Tibial nerve (tissue), 4 donors: ENCODE measurements around the gene DTNB. TPM values are rescaled to one million over a fixed set of nuclear protein-coding genes. Genes with fewer than 3 reads are reported as not detected.

ENCODE experiments used
- DNase-seq, 2 donors: peaks; one replicate each; pipeline ENCODE4 v3.0.0-alpha.2; 2019; ENCODE audit warnings: low spot score in 2 of 2
- H3K27ac ChIP-seq, 4 donors: fragments of 200-600 bp; sonication (generic) in 3 of 4; one replicate each; pipeline ENCODE4 v1.5.1; 2017 to 2019; ENCODE audit warnings: mild to moderate bottlenecking in 1 of 4
- H3K27me3 ChIP-seq, 2 donors: fragments of 200-600 bp; sonication (generic) in 1 of 2; one replicate each; pipeline versions ENCODE4 v1.5.1 to v1.6.0; 2017 to 2019
- H3K36me3 ChIP-seq, 3 donors: fragments of 200-600 bp; sonication (generic); one replicate each; pipeline ENCODE4 v1.5.1; 2018 to 2019
- H3K4me1 ChIP-seq, 4 donors: fragments of 200-600 bp; sonication (generic) in 3 of 4; one replicate each; pipeline ENCODE4 v1.5.1; 2017 to 2019
- H3K4me3 ChIP-seq, 4 donors: fragments of 200-600 bp; sonication (generic) in 3 of 4; one replicate each; pipeline ENCODE4 v1.5.1; 2017 to 2019; ENCODE audit warnings: mild to moderate bottlenecking in 1 of 4, moderate library complexity in 1 of 4
- H3K9me3 ChIP-seq, 4 donors: fragments of 200-600 bp; sonication (generic) in 3 of 4; one replicate each; pipeline ENCODE4 v1.5.1; 2017 to 2019
- CTCF ChIP-seq, 5 experiments: fragments of 200-600 bp in 3 of 5; fragments of 450-650 bp in 2 of 5; sonication (generic) in 3 of 5; IDR thresholded peaks; one replicate each; pipeline ENCODE4 v1.5.1; 2016 to 2019; ENCODE audit warnings: antibody characterized with exemption in 5 of 5, mild to moderate bottlenecking in 3 of 5, moderate library complexity in 2 of 5
- EP300 ChIP-seq, 2 donors: sonication (generic); formaldehyde crosslinking; IDR thresholded peaks; one replicate each; pipeline ENCODE4 v1.6.1; 2017; ENCODE audit warnings: antibody characterized with exemption in 2 of 2, mild to moderate bottlenecking in 1 of 2
- POLR2A ChIP-seq, 2 donors: fragments of 450-650 bp; IDR thresholded peaks; one replicate each; pipeline ENCODE4 v1.6.1; 2017; ENCODE audit warnings: antibody characterized with exemption in 2 of 2, mild to moderate bottlenecking in 2 of 2, moderate library complexity in 2 of 2
- WGBS, 2 donors: methylation state at CpG; one replicate each; pipeline ENCODE4 v1.1.5; 2018; 5-methylcytosine and 5-hydroxymethylcytosine counted together
- total RNA-seq, 4 donors: library from RNA; depleted of rRNA; stranded (reverse); fragments of >200 nt; gene quantifications; one replicate each; pipeline ENCODE4 v1.1.0, GENCODE V29; 2016

DTNB gene
- total RNA-seq, 4 donors from 2014 or later: 9.4 to 18.6 (median 13.1) TPM

GRCh38 chr2:25586726-25587144 is 86.6 kb downstream of the DTNB start:
- H3K4me3 ChIP-seq: no peak overlapping the region
- no peak overlapping the region for H3K27ac ChIP-seq
- peaks cover 0 to 3% (median 0%) of the 10 kb centered on the region in 4 donors for H3K4me1 ChIP-seq
- no peak for TF ChIP-seq EP300 (IDR thresholded peaks at IDR 0.05)
- TF ChIP-seq CTCF (IDR thresholded peaks at IDR 0.05): no peak
- TF ChIP-seq POLR2A (IDR thresholded peaks at IDR 0.05): no peak
- no peak for DNase-seq
- no peaks in the 10 kb centered on the region for H3K9me3 ChIP-seq
- 82 to 88% methylated on average over 4 of the region's 4 CpGs for WGBS, 2 donors
- H3K27me3 ChIP-seq: no peaks in the 10 kb centered on the region
- no peaks in the 10 kb centered on the region for H3K36me3 ChIP-seq

- Histone ChIP-seq H3K4me1 (peaks cover 0 to 3% (median 0%) of the 10 kb centered on the region in 4 donors), H3K9me3 (no peaks in the 10 kb centered on the region), H3K27ac (no peak overlapping the region), H3K36me3 (no peaks in the 10 kb centered on the region), H3K4me3 (no peak overlapping the region), H3K27me3 (no peaks in the 10 kb centered on the region)
- WGBS, 2 donors: 32 to 34% methylated on average over 3 of the region's 3 CpGs
- no peak for TF ChIP-seq POLR2A (IDR thresholded peaks at IDR 0.05)
- TF ChIP-seq EP300 (IDR thresholded peaks at IDR 0.05): no peak
- no peak for TF ChIP-seq CTCF (IDR thresholded peaks at IDR 0.05)
- DNase-seq: no peak
These were observed 88.2 kb downstream of the DTNB start for GRCh38 chr2:25585189-25585588.

GRCh38 chr2:25582077-25582830 is 91.1 kb downstream of the DTNB start:
- DNase-seq: no peak
- Histone ChIP-seq H3K27me3 (no peaks in the 10 kb centered on the region), H3K4me1 (peaks cover 0 to 3% (median 0%) of the 10 kb centered on the region in 4 donors), H3K4me3 (no peak overlapping the region), H3K9me3 (no peaks in the 10 kb centered on the region), H3K36me3 (no peaks in the 10 kb centered on the region), H3K27ac (no peak overlapping the region)
- 87% methylated on average over 10 of the region's 10 CpGs for WGBS, 2 donors
- TF ChIP-seq CTCF (IDR thresholded peaks at IDR 0.05) (no peak), POLR2A (IDR thresholded peaks at IDR 0.05) (no peak), EP300 (IDR thresholded peaks at IDR 0.05) (no peak)

- 95% methylated on average over 7 of the region's 7 CpGs for WGBS, 2 donors
- Histone ChIP-seq H3K4me1 (no peaks in the 10 kb centered on the region), H3K27me3 (no peaks in the 10 kb centered on the region), H3K27ac (no peak overlapping the region), H3K9me3 (no peaks in the 10 kb centered on the region), H3K36me3 (peaks cover 0 to 4% (median 0%) of the 10 kb centered on the region in 3 donors), H3K4me3 (no peak overlapping the region)
- no peak for TF ChIP-seq CTCF (IDR thresholded peaks at IDR 0.05)
- TF ChIP-seq POLR2A (IDR thresholded peaks at IDR 0.05): no peak
- no peak for TF ChIP-seq EP300 (IDR thresholded peaks at IDR 0.05)
- DNase-seq: no peak
These were observed 96.8 kb downstream of the DTNB start for GRCh38 chr2:25576596-25576995.

- Histone ChIP-seq H3K36me3 (peaks cover 0 to 4% (median 0%) of the 10 kb centered on the region in 3 donors), H3K9me3 (no peaks in the 10 kb centered on the region), H3K4me3 (no peak overlapping the region), H3K27me3 (no peaks in the 10 kb centered on the region), H3K4me1 (peaks cover 0 to 9% (median 2%) of the 10 kb centered on the region in 4 donors), H3K27ac (no peak overlapping the region)
- DNase-seq: no peak
- 67 to 88% methylated on average over 3 of the region's 3 CpGs for WGBS, 2 donors
- TF ChIP-seq POLR2A (IDR thresholded peaks at IDR 0.05) (no peak), EP300 (IDR thresholded peaks at IDR 0.05) (no peak), CTCF (IDR thresholded peaks at IDR 0.05) (no peak)
These were observed 100.7 kb downstream of the DTNB start for GRCh38 chr2:25572638-25573037.
